Measurements from ENCODE around the gene RAPGEF2.
"Not testable (repeated sequence)": the region's sequence is repeated elsewhere in the genome, so short reads cannot be mapped to it uniquely, and the experiment has no call there.

The RAPGEF2 gene

GRCh38 chr4:159173886-159174285, 71.0 kb downstream of the RAPGEF2 start:
- DNase-seq: no peak
- no peak overlapping the region for H3K27ac ChIP-seq (ENCODE audit: insufficient read depth, low read length, poor library complexity, severe bottlenecking)
- H3K27me3 ChIP-seq (replicated peaks; ENCODE audit: control insufficient read depth, insufficient read depth, low read length, poor library complexity, severe bottlenecking): no peaks in the 10 kb centered on the region
- H3K4me3 ChIP-seq (ENCODE audit: insufficient read depth, low read depth, low read length, poor library complexity, severe bottlenecking): no peak overlapping the region
- no peaks in the 10 kb centered on the region for H3K36me3 ChIP-seq (ENCODE audit: control insufficient read depth, insufficient read depth, low read length)
- H3K4me1 ChIP-seq (ENCODE audit: control insufficient read depth, insufficient read depth, low read length, poor library complexity, severe bottlenecking): no peaks in the 10 kb centered on the region
- H3K9me3 ChIP-seq (ENCODE audit: control insufficient read depth, low read length): no peaks in the 10 kb centered on the region

DNA sequence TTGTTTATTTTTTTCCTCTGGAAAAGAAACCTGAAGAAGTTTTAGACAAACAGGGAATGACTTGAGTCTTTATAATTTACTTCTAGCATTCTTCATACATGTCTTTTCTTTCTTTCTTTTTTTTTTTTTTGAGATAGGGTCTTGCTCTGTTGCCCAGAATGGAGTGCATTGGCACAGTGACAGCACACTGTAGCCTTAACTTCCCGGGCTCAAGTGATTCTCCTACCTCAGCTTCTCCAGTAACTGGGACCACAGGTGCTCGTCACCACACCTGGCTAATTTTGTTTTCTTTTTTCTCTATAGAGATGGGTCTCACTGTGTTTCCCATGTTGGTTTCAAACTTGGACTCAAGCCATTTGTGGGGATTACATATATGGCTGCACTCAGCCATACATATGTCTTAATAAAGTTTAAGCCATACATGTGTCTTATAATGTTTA, 71.8 kb downstream of the RAPGEF2 start:
- Histone ChIP-seq H3K27ac (ENCODE audit: insufficient read depth, low read length, poor library complexity, severe bottlenecking) (no peak overlapping the region), H3K4me3 (ENCODE audit: insufficient read depth, low read depth, low read length, poor library complexity, severe bottlenecking) (no peak overlapping the region)
- no peak for DNase-seq

GRCh38 chr4:159175085-159175988, 72.5 kb downstream of the RAPGEF2 start:
- H3K4me3 ChIP-seq (ENCODE audit: insufficient read depth, low read depth, low read length, poor library complexity, severe bottlenecking): no peak overlapping the region
- no peaks in the 10 kb centered on the region for H3K27me3 ChIP-seq (replicated peaks; ENCODE audit: control insufficient read depth, insufficient read depth, low read length, poor library complexity, severe bottlenecking)
- peak; percentile 5 to 49 (median 23) for DNase-seq
- H3K36me3 ChIP-seq (ENCODE audit: control insufficient read depth, insufficient read depth, low read length): no peaks in the 10 kb centered on the region
- no peaks in the 10 kb centered on the region for H3K4me1 ChIP-seq (ENCODE audit: control insufficient read depth, insufficient read depth, low read length, poor library complexity, severe bottlenecking)
- no peaks in the 10 kb centered on the region for H3K9me3 ChIP-seq (ENCODE audit: control insufficient read depth, low read length)
- H3K27ac ChIP-seq (ENCODE audit: insufficient read depth, low read length, poor library complexity, severe bottlenecking): no peak overlapping the region

More for the DNA sequence above, 71.8 kb downstream of the RAPGEF2 start:
- no peaks in the 10 kb centered on the region for H3K4me1 ChIP-seq (ENCODE audit: control insufficient read depth, insufficient read depth, low read length, poor library complexity, severe bottlenecking)
- H3K27me3 ChIP-seq (replicated peaks; ENCODE audit: control insufficient read depth, insufficient read depth, low read length, poor library complexity, severe bottlenecking): no peaks in the 10 kb centered on the region
- H3K9me3 ChIP-seq (ENCODE audit: control insufficient read depth, low read length): no peaks in the 10 kb centered on the region
- H3K36me3 ChIP-seq (ENCODE audit: control insufficient read depth, insufficient read depth, low read length): no peaks in the 10 kb centered on the region

- no peak for DNase-seq
- Histone ChIP-seq H3K9me3 (ENCODE audit: control insufficient read depth, low read length) (no peaks in the 10 kb centered on the region), H3K27ac (ENCODE audit: insufficient read depth, low read length, poor library complexity, severe bottlenecking) (no peak overlapping the region), H3K36me3 (ENCODE audit: control insufficient read depth, insufficient read depth, low read length) (no peaks in the 10 kb centered on the region), H3K4me1 (ENCODE audit: control insufficient read depth, insufficient read depth, low read length, poor library complexity, severe bottlenecking) (no peaks in the 10 kb centered on the region), H3K27me3 (replicated peaks; ENCODE audit: control insufficient read depth, insufficient read depth, low read length, poor library complexity, severe bottlenecking) (no peaks in the 10 kb centered on the region), H3K4me3 (ENCODE audit: insufficient read depth, low read depth, low read length, poor library complexity, severe bottlenecking) (no peak overlapping the region)
Observed at GRCh38 chr4:159175989-159176375, 73.1 kb downstream of the RAPGEF2 start.

- H3K4me1 ChIP-seq (ENCODE audit: control insufficient read depth, insufficient read depth, low read length, poor library complexity, severe bottlenecking): no peaks in the 10 kb centered on the region
- DNase-seq: no peak
- no peak overlapping the region for H3K4me3 ChIP-seq (ENCODE audit: insufficient read depth, low read depth, low read length, poor library complexity, severe bottlenecking)
Observed at GRCh38 chr4:159177265-159178150, 74.6 kb downstream of the RAPGEF2 start.

DNA sequence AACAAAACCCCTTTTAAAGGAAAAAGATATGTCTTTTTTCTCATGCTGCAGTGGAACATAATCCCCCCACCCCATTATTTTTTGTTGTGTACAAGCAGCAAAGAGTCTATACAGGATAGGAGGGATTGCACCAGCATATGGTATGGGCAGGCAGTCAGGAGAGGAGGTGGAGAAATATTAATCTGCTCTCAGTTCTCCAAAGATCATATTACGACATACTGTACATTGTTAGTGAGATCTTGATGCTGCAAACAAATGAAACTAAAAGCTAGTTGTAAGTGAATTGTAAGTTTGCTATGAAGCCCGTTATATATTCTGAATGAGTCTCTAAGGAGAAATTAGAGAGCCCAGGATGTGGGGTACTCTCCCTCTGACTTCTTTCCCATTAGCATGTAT, 75.3 kb downstream of the RAPGEF2 start:
- no peak overlapping the region for H3K4me3 ChIP-seq (ENCODE audit: insufficient read depth, low read depth, low read length, poor library complexity, severe bottlenecking)
- H3K4me1 ChIP-seq (ENCODE audit: control insufficient read depth, insufficient read depth, low read length, poor library complexity, severe bottlenecking): no peaks in the 10 kb centered on the region
- no peaks in the 10 kb centered on the region for H3K9me3 ChIP-seq (ENCODE audit: control insufficient read depth, low read length)
- no peak overlapping the region for H3K27ac ChIP-seq (ENCODE audit: insufficient read depth, low read length, poor library complexity, severe bottlenecking)
- H3K27me3 ChIP-seq (replicated peaks; ENCODE audit: control insufficient read depth, insufficient read depth, low read length, poor library complexity, severe bottlenecking): no peaks in the 10 kb centered on the region
- DNase-seq: no peak
- H3K36me3 ChIP-seq (ENCODE audit: control insufficient read depth, insufficient read depth, low read length): no peaks in the 10 kb centered on the region

More at GRCh38 chr4:159177265-159178150, 74.6 kb downstream of the RAPGEF2 start:
- no peak overlapping the region for H3K27ac ChIP-seq (ENCODE audit: insufficient read depth, low read length, poor library complexity, severe bottlenecking)
- no peaks in the 10 kb centered on the region for H3K36me3 ChIP-seq (ENCODE audit: control insufficient read depth, insufficient read depth, low read length)
- no peaks in the 10 kb centered on the region for H3K27me3 ChIP-seq (replicated peaks; ENCODE audit: control insufficient read depth, insufficient read depth, low read length, poor library complexity, severe bottlenecking)
- H3K9me3 ChIP-seq (ENCODE audit: control insufficient read depth, low read length): no peaks in the 10 kb centered on the region

DNA sequence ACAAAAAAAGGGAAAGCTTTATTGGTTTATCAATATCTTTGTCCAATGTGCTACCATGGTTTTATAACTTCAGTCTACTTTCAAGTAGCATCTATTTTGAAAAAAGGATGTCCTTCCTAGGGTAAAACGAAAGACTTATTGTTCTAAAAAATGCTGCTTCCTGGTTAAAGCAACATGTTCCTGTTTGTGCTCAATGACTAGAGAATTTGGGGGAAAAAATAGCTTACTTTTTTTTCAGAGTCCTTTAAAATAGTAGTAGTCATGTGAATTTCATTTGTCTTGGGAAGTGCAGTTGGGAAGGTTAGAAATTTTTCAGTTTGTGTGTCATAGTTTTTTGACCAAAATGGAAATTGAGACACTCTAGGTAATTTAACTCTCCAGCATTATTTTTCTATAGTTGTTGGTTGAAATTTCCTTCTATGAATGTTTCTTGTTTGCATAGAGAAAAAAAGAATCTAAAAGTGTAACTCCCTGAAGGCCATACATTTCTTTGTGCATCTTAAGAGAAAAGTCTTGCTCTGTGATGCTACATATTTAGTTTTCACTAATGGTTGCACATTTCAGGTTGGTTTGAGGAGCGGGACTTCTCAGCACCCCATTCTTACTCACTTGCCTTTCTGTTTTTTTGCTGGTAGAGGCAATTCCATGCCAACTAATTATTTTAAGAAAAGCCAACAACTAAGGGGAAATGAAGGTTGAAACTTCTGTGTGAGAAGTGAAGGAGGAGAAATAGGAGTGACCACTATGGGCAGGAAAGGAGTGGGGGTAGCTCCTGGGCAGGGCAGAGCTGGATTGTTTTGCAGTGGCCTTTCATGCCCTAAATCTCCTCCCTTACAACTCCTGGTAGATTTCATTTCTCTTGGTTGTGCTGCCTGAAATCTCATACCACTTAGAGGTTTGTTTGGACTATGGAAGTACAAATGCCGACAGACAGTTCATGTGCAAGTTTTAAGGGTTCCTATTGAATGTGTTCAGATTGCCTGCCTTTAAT, 76.4 kb downstream of the RAPGEF2 start:
- H3K36me3 ChIP-seq (ENCODE audit: control insufficient read depth, insufficient read depth, low read length): no peaks in the 10 kb centered on the region
- H3K4me1 ChIP-seq (ENCODE audit: control insufficient read depth, insufficient read depth, low read length, poor library complexity, severe bottlenecking): no peaks in the 10 kb centered on the region
- no peak overlapping the region for H3K27ac ChIP-seq (ENCODE audit: insufficient read depth, low read length, poor library complexity, severe bottlenecking)
- no peaks in the 10 kb centered on the region for H3K9me3 ChIP-seq (ENCODE audit: control insufficient read depth, low read length)
- no peaks in the 10 kb centered on the region for H3K27me3 ChIP-seq (replicated peaks; ENCODE audit: control insufficient read depth, insufficient read depth, low read length, poor library complexity, severe bottlenecking)
- H3K4me3 ChIP-seq (ENCODE audit: insufficient read depth, low read depth, low read length, poor library complexity, severe bottlenecking): no peak overlapping the region
- DNase-seq: no peak

GRCh38 chr4:159183885-159184605, 81.2 kb downstream of the RAPGEF2 start:
- not testable (repeated sequence) for H3K4me1 ChIP-seq (ENCODE audit: control insufficient read depth, insufficient read depth, low read length, poor library complexity, severe bottlenecking); H3K27ac ChIP-seq (ENCODE audit: insufficient read depth, low read length, poor library complexity, severe bottlenecking); H3K4me3 ChIP-seq (ENCODE audit: insufficient read depth, low read depth, low read length, poor library complexity, severe bottlenecking); H3K36me3 ChIP-seq (ENCODE audit: control insufficient read depth, insufficient read depth, low read length); DNase-seq; H3K27me3 ChIP-seq (replicated peaks; ENCODE audit: control insufficient read depth, insufficient read depth, low read length, poor library complexity, severe bottlenecking); H3K9me3 ChIP-seq (ENCODE audit: control insufficient read depth, low read length)

DNA sequence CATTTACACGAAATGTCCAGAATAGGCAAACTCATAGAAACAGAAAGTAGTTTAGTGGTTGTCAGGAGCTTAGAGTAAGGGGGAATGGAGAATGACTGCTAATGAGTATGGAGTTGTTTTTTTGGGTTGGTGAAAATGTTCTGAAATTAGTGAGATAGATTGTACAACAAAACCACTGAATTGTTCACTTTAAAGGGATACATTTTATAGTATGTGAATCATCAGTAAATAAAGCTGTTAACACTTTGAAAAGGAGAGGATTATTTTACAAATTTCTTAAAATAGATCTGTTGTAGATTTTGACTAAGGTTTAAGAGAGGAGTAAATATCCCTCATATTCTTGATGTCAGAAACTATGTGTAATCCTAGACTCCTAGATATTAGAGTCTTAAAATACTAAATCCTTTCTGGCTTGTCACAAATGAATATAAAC, 82.7 kb downstream of the RAPGEF2 start:
- no peaks in the 10 kb centered on the region for H3K4me1 ChIP-seq (ENCODE audit: control insufficient read depth, insufficient read depth, low read length, poor library complexity, severe bottlenecking)
- no peak for DNase-seq
- H3K4me3 ChIP-seq (ENCODE audit: insufficient read depth, low read depth, low read length, poor library complexity, severe bottlenecking): no peak overlapping the region
- no peaks in the 10 kb centered on the region for H3K27me3 ChIP-seq (replicated peaks; ENCODE audit: control insufficient read depth, insufficient read depth, low read length, poor library complexity, severe bottlenecking)
- H3K9me3 ChIP-seq (ENCODE audit: control insufficient read depth, low read length): no peaks in the 10 kb centered on the region
- H3K27ac ChIP-seq (ENCODE audit: insufficient read depth, low read length, poor library complexity, severe bottlenecking): no peak overlapping the region
- H3K36me3 ChIP-seq (ENCODE audit: control insufficient read depth, insufficient read depth, low read length): no peaks in the 10 kb centered on the region
